ENCODE measurements around the gene RPTOR.

GRCh38 chr17:80673152-80673920, 128.7 kb downstream of the RPTOR start:
- TF ChIP-seq POLR2A (IDR thresholded peaks at IDR 0.05; ENCODE audit: low read length) (no peak), GATA1 (IDR thresholded peaks at IDR 0.05; ENCODE audit: low read depth, low read length) (no peak)

Data from erythroblast (primary cell).